ENCODE data around the gene MUC6.

MUC6 gene, protein sequence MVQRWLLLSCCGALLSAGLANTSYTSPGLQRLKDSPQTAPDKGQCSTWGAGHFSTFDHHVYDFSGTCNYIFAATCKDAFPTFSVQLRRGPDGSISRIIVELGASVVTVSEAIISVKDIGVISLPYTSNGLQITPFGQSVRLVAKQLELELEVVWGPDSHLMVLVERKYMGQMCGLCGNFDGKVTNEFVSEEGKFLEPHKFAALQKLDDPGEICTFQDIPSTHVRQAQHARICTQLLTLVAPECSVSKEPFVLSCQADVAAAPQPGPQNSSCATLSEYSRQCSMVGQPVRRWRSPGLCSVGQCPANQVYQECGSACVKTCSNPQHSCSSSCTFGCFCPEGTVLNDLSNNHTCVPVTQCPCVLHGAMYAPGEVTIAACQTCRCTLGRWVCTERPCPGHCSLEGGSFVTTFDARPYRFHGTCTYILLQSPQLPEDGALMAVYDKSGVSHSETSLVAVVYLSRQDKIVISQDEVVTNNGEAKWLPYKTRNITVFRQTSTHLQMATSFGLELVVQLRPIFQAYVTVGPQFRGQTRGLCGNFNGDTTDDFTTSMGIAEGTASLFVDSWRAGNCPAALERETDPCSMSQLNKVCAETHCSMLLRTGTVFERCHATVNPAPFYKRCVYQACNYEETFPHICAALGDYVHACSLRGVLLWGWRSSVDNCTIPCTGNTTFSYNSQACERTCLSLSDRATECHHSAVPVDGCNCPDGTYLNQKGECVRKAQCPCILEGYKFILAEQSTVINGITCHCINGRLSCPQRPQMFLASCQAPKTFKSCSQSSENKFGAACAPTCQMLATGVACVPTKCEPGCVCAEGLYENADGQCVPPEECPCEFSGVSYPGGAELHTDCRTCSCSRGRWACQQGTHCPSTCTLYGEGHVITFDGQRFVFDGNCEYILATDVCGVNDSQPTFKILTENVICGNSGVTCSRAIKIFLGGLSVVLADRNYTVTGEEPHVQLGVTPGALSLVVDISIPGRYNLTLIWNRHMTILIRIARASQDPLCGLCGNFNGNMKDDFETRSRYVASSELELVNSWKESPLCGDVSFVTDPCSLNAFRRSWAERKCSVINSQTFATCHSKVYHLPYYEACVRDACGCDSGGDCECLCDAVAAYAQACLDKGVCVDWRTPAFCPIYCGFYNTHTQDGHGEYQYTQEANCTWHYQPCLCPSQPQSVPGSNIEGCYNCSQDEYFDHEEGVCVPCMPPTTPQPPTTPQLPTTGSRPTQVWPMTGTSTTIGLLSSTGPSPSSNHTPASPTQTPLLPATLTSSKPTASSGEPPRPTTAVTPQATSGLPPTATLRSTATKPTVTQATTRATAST (N-terminal part only)

DNA sequence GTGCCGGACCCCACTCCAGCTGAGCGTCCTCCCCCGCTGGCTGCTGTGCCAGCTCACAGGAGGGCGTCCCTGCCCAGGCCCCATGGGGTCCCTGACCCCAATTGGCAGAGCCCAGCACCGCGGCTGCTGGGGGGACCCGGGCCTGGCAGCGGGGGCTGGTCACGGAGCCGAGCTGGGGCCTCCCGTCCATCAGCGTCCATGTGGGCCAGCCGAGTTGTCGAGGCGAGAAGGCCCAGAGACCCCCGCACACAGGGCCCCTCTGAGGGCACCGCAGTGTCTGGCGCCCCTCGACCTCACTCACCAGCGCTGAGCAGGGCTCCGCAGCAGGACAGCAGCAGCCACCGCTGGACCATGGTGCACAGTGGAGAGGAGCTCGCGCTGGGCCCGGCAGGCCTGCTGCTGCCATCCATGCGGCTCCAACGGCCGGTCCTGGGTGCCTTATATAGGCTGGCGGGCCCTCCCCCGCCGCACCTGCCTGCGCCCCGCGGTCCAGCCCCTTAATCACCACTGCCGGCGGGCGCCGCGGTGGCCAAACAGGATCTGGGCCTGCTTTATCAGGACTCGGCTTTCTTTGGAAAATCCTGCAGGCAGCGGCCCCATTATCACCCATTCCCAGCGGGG lies at the start of gene MUC6:
MUC6 (minus strand) TSS at position 416 of the 621 bp plus-strand sequence; CDS start at position 353, 63 bp downstream.
- no peak for FAIRE-seq

DNA sequence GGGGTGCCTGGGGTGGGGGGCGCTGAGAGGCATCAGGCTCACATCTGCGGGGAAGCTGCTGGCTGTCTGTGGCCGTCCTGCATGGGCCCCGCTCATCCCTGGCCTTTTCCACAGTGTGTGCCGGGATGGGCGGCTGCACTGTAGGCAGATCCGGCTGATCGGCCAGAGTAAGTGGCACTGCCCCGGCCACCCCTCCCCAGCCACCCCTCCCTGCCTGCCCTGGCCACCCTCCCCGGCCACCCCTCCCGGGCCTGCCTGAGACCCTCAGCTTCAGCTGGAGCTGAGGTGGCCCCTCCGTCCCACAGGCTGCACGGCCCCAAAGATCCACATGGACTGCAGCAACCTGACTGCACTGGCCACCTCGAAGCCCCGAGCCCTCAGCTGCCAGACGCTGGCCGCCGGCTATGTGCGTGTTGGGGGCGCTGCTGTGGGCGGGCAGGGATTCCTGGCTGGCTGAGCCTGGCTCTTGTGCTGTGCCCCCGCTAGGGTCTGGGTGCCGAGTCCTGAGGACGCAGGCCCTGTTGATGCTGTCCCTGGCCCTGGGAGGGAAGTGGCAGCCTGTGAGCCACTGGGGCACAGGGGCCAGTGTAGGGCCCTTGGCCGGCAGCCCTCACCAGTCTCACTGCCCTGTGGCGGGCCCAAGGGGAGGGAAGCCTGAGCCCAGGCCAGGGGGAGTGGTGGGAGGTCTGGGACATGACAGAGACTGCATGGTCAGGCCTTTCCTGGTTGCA lies 49.1 kb upstream of the MUC6 start:
- FAIRE-seq: no peak

DNA sequence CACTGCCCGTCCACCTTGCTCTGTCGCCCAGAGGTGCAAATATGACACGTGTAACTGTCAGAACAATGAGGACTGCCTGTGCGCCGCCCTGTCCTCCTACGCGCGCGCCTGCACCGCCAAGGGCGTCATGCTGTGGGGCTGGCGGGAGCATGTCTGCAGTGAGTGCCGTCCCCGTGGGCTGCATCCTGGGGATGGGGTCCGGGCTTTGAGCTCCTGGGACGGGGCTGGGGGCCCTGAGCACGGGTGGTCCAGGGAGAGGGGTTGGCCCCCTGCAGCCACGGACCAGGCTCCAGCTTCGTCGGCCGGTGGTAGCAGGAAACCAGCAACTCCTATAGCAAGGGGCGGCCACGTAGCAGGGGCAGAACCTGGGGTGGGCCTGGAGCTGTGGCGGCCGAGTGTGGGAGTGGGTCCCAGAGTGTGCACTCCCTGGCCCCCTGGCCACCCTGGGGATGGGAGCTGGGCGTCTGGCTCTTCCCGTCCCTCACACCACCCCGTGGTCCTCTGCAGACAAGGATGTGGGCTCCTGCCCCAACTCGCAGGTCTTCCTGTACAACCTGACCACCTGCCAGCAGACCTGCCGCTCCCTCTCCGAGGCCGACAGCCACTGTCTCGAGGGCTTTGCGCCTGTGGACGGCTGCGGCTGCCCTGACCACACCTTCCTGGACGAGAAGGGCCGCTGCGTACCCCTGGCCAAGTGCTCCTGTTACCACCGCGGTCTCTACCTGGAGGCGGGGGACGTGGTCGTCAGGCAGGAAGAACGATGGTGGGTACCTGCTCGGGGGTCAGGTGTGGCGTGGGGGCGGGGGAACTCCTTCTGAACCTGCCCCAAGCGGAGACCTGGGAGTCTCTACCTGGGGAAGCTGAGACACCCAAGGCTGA lies 48.3 kb upstream of the MUC6 start:
- no peak for FAIRE-seq

DNA sequence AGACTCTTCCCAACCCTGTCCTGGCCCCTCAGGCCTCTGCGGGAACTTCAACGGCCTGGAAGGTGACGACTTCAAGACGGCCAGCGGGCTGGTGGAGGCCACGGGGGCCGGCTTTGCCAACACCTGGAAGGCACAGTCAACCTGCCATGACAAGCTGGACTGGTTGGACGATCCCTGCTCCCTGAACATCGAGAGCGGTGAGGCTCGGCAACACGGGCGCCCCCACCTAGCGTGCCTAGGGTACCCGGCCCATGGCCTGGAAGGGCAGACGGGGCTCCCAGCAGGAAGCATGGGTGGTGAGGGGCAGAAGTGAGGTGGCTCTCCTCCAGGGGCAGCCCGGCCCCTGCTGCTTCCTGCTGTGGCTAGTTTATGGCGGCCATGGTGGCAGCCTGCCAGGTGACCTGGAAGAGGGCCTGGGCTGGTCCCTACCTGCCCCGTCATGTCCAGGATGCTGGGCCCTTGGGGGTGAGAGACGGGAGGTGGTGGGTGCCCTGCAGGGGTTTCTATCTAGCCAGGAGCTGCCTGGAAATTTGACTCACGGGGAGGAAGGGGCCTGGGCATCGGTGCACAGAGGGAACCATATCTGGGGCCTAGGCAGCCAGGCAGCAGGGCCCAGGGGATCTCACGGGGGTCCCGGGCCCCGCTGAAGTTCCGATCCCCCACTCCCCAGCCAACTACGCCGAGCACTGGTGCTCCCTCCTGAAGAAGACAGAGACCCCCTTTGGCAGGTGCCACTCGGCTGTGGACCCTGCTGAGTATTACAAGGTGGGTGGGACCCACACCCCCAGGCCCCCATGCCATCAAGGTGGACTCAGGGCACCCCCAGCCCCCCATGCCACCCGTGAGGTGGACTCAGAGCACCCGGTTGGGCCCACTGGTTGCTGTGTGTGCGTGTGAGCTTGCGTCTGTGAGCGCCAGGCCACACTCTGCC lies 47.4 kb upstream of the MUC6 start:
- FAIRE-seq: no peak

DNA sequence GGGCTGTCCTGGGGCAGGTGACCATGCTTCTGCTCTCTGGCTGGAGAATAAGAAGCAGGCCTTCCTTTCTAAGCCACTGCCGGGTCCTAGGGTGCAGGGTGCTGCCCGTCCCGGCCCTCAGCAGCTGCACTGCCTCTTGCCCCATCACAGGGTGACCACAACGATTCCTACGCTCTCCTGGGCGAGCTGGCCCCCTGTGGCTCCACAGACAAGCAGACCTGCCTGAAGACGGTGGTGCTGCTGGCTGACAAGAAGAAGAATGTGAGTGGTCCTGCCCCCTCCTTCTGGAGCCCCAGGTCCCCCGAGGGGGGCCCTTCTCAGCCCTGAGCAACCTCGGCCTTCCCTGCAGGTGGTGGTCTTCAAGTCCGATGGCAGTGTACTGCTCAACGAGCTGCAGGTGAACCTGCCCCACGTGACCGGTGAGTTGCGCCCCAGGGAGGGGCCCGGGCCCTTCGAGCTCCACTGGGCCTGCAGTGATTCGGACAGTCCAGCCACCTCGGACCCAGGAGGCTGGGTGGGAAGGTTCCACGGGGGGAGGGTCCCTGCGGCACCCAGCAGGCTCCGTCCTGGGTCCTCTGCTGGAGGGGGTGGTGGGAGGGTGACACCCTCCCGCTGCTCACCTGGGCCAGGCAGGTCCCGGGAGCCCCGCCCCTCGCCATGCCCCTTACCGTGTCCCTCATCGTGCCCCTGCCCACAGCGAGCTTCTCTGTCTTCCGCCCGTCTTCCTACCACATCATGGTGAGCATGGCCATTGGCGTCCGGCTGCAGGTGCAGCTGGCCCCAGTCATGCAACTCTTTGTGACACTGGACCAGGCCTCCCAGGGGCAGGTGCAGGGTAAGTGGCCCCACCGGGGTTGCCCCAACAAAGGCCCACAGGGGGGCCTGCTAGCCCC lies 46.5 kb upstream of the MUC6 start:
- no peak for FAIRE-seq

DNA sequence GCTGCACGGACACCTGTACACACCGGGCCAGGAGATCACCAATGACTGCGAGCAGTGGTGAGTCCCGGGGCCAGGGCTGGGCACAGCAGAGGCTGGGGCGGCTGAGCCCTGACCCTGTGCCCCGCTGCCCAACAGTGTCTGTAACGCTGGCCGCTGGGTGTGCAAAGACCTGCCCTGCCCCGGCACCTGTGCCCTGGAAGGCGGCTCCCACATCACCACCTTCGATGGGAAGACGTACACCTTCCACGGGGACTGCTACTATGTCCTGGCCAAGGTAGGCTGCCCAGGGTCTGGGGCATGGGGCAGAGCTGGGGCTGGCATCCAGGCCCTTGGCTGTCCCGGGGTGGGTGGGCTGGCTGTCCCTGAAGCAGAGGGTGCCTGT lies 45.8 kb upstream of the MUC6 start:
- no peak for FAIRE-seq

DNA sequence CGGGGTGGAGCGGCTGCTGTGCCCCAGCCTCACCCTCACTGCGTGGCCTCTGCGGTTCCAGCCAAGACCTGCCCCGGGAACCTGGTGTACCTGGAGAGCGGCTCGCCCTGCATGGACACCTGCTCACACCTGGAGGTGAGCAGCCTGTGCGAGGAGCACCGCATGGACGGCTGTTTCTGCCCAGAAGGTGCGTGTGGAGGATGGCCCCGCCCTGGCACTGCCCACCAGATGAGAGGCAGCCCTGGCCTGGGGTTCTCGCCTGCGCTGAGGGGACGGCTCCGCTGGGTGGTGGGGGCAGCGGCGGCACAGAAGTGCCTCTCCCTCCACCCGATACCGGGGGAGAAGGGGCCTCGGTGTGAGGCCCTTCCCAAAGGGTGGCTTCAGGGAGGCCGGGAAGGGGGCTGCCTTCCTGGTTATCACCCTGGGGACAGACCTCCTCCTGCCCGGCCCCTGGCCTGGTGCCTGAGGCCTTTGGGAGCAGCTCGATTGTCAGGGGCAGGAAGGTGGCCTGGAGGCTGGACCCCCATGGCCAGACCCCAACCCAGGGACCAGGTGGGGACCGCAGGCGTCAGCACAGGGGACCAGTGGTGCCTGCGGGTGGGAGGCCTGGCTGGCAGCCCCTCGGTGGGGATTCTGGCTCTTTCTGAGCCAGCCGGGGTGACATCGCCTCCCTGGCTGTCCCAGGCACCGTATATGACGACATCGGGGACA lies 45.2 kb upstream of the MUC6 start:
- no peak for FAIRE-seq

DNA sequence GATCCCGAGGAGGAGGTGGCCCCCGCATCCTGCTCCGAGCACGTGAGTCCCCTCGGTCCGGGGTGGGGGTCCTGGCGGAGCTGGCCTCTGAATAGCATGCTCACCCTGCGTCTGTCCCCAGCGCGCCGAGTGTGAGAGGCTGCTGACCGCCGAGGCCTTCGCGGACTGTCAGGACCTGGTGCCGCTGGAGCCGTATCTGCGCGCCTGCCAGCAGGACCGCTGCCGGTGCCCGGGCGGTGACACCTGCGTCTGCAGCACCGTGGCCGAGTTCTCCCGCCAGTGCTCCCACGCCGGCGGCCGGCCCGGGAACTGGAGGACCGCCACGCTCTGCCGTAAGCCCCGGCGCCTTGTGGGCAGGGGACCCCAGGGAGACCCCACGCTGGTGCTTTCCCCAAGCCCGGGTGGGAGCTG lies 41.7 kb upstream of the MUC6 start:
- FAIRE-seq: no peak

DNA sequence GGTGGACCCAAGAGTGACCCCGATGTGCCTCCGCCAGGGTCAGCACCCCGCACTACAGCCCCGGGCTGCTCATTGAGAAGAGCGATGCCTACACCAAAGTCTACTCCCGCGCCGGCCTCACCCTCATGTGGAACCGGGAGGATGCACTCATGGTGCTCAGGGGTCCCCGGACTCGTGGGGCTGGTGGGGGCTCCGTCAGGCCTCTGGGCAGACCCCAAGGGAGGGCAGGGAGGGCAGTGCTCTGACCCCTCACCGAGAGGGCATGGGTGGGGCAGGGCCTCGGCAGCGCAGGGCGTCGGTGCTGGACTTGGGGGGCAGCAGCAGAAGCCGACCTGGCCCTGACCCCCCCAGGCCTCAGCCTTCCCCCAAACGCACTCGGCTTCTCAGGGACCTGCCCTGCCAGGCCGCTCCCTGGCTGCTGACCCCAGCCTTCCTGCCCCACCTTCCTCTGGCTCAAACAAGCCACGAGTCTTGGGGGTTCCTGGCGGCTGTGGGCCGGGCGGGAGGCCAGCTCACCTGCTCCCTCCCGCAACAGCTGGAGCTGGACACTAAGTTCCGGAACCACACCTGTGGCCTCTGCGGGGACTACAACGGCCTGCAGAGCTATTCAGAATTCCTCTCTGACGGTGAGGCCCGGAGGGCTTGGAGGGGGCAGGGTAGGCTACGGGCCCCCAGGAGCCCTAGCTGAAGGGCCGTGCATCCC lies 41.0 kb upstream of the MUC6 start:
- no peak for FAIRE-seq

DNA sequence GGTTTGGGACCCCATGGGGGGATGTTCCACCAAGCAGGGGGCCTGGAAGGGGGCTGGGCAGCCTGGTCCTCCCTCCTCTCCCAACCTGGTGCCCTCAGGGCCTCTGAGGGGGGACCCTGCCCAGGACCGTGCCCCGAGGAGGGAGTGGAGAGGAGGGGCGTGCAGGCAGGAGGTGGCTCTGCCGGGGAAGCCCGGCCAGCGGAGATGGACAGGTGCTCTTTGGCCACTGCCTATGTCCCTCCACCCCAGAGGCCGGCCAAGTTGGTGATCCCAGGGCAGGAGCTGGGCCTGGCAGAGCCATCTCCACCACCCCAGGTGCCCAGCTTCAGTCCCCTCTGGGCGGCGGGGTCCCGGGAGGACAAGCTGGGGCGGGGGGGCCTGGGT lies 40.5 kb upstream of the MUC6 start:
- FAIRE-seq: no peak

DNA sequence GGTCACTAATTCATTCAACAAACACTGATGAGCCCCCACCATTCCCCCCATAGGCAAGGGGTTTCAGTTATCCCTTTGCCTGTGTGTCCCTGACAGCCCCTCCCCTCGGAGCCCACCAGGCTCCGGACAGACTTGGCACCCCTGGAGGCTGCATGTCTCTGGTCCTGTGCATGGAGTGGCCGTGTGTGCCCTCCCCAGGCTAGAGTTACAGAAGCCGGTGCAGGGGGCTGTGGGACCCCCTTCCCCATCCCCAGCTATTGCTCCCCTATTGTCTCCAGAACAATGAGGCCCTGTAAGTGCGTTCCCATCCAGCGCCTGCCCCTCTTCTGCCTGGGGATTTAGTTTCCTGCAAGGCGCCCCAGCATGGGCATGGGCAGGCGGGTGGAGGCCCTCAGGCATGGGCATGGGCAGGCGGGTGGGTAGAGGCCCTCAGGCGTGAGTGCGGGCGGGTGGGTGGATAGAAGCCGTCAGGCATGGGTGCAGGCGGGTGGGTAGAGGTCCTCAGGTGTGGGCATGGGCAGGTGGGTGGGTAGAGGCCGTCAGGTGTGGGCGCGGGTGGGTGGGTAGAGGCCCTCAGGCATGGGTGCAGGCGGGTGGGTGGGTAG lies 39.6 kb upstream of the MUC6 start:
- no peak for FAIRE-seq

DNA sequence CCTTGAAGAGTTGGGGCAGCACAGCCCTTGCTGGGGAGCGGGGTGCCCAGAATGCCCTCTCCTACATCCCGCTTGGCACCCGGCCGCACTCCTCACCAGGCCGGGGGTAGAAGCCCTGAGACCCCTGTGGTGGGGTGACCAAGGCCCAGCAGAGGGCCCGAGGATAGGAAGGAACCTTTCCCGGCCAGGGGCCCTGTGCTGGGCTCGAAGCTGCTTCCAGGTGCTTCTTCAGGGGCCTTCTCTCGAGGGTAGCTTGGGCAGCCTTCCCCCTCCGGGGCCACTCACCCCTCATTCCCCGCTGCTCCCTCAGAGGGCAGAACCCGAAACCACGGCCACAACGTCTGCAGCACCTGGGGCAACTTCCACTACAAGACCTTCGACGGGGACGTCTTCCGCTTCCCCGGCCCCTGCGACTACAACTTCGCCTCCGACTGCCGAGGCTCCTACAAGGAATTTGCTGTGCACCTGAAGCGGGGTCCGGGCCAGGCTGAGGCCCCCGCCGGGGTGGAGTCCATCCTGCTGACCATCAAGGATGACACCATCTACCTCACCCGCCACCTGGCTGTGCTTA lies 38.9 kb upstream of the MUC6 start:
- FAIRE-seq: no peak

DNA sequence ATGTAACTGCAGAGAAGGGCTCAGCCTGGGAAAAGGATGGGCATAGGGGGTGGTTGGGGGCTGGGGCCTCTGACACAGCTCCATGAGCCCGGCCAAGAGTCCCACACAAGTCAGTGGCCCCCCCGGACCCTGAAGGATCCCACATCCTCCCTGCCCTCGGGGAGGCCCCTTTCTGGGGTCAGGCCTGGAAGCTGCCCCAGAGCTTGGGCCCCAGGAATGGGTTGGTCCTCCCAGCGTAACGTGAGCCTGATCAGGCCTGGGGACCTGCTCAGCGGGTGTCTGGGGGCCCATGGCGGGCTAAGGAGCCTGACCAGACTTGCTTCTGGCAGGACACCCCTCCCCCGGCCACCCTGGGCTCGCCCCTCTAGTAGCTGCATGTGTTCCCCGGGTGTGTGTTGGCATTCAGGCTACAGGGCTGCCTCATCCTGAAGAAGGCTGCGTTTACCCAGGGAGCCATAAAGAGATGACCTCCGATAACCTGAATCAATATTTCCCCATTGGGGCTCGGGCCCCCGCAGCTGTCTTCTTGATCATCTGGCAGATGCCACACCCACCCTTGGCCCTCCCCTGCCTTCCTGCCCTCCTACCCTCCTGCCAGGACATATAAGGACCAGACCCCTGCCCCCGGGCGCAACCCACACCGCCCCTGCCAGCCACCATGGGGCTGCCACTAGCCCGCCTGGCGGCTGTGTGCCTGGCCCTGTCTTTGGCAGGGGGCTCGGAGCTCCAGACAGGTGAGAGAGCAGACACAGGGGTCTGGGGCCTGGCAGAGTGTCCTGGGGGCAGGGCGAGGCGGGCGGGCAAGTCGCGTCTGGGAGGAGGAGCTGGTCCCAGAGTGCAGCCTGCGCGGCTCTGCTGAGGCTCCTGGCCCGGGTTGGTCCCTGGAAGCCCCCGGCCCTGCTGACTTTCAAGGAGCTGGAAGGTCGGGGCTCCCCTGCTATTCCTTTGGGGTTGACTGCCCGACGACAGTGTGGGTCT lies 38.0 kb upstream of the MUC6 start, which contains the start of gene MUC2:
MUC2 (plus strand) TSS at position 631 of the 978 bp plus-strand sequence.
- FAIRE-seq: no peak

DNA sequence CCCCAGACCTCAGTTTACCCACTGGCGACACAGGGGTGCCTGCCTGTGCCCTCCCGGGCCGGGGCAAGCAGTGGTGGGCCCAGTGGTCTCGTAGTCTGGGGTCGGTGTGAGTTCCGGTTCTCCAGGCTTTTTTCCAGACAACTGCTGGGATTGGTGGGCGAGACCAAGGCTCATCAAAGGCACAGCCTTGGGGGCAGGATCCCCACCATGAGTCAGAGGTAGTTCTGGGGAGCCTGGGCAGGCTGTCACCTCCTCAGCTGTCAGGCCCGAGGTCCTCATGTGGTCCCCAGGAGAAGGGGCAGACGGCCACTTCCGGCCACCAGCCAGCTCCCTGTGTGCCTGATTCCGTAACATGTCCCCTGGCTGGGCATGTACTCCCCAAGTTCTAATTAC lies 37.3 kb upstream of the MUC6 start:
- FAIRE-seq: no peak

DNA sequence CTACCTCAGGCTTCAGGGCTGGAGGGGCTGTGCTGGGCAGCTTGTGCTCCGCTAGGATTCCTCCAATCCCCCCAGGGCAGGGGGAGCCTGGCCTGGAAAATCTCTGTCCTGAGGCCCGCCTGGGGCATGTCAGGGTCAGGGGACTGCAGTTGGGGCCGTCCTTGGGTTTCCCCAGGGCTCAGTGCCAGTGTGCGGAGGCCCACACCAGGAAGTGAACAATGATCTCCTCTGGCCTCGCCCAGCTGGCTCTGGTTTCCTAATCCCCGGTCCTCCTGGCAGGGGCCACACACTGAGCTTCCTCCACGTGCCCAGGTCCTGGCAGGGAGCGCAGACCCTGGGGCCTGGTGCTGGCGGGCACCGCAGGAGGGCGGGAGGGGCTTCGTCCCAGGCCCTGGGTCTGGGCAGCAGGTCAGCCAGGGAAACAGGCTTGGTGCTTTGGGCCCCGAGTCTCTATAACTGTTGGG lies 36.8 kb upstream of the MUC6 start:
- no peak for FAIRE-seq
